IPS-18c (cell line): ENCODE measurements around the gene LONRF3.
"Not testable (repeated sequence)": the region's sequence is repeated elsewhere in the genome, so short reads cannot be mapped to it uniquely, and the experiment has no call there.

Source experiments
- H3K4me3 ChIP-seq: 2 replicates; pipeline ENCODE4 v1.7.0; 2013; ENCODE audit warnings: low read depth, mild to moderate bottlenecking, low read length, moderate library complexity; ENCODE audit not compliant: insufficient read depth
- H3K9me3 ChIP-seq: one replicate; pipeline ENCODE4 v1.6.1; 2013; ENCODE audit warnings: mild to moderate bottlenecking, low read length, moderate library complexity; ENCODE audit not compliant: control insufficient read depth, insufficient read depth

LONRF3 gene

DNA sequence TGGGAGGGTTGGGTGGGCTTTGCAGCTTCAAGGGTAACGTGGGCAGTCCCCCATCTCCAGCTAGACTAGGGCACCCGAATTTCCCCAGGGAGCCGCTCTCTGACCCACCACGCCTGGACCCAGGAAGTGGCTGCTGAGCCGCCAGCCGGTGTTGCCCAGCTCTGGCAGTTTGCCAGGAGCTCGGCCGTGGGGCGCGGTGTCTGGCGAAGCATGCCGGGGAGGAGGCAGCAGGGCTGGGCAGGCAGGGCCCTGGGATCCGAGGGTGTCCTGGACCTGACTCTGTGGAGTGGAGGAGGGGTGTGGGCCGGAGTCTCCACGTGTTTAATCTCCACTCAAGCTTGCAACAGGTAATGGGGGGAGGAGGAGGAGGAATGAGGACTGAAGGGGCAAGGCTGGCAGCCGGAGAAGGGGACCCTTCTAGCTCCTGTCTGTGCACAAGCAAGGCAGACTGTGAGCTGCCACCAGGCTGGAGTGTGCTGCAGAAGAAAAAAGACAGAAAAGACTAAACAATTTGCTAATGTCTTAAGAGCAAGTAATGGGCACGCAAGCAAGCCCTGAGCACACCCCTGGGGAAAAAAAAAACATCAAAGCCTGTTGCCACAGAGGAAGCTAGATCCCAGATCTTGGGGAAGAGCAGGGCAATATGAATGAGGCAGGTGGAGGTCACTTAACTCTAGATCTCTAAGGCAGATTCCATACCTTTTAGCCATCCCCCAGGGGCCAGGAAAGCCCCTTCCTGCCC is 2.4 kb downstream of the LONRF3 start:
- Histone ChIP-seq H3K4me3 (peak overlapping the region; percentile 38; the same call in 1 of the 2 replicates), H3K9me3 (peaks cover 4% of the 10 kb centered on the region)

DNA sequence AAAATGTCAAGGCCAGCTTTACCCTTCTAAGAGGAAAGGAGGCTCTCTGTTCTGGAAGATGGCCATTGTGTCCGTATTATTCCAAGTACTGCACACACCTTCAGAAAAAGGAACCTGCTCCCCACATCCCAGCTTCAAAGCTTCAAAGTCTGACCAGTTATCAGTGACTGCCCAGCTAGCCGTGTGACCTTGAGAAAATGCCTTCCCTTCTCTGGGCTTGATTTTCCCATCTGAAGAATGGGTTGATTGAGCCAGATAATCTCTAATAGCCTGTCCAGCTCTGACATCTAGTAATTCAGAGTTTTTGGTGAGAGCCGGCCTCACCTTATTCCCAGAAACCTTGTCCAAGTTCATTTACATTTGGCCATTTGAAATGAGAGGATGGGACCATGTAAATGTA is 3.0 kb downstream of the LONRF3 start:
- Histone ChIP-seq H3K9me3 (peaks cover 4% of the 10 kb centered on the region), H3K4me3 (no peak overlapping the region)

DNA sequence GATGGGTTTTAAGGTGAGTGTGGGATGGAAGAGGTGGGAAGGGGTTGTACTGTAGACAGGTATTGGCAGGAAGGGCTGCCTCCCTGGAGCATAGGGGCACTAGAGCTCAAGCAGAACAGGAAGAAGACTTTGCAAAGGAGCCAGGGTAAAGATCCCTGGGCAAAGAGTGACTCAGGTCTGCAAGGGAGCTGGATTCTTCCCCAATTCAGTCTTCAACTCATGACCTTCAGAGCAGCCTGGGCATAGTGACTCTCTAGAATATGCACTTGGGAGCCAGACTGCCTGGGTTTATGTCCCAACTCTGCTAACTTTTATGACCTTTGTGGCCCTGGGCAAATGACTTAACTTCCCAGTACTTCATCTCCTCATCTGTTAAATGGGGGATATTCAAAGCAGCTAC is 4.0 kb downstream of the LONRF3 start:
- peaks cover 4% of the 10 kb centered on the region for H3K9me3 ChIP-seq
- no peak overlapping the region for H3K4me3 ChIP-seq

DNA sequence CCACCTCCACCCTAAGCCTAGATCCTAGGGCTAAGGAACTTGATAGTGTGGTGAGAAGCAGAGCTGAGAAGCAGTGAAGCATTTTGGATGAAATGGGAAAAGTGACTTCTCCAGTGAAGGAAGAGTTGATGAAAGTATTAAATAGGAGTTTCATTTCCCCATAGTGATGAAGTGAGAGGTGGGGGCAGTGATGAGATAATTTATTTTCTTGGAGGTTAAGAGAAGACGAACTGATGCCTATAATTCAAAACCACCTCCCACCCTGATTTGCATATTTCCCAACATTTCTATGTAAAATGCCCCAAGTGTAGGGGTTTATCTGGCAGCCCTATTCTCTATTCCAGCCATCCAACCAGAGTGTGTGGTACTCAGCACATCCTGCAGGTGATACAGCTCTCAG is 6.3 kb downstream of the LONRF3 start:
- H3K4me3 ChIP-seq: no peak overlapping the region
- H3K9me3 ChIP-seq: peaks cover 8% of the 10 kb centered on the region

DNA sequence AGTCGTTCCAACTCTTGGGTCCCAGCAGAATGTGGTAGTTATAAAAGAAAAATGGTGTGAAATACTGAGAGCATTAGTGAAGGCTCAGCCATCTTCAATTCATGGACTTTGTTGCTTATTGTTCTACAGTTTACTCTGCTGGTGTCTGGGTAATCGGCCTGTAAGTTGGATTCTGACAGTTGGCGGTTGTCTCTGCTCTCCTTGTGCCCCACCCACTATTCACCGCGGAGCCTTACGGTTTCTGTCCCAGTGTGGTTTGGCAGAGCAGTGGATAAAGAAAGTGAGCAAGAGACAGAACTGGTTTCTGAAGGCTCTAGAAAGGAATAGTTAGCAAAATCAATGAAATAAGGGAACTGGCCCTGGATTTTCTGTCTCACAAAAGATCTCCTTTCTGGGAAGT is 9.1 kb downstream of the LONRF3 start:
- Histone ChIP-seq H3K9me3 (peaks cover 4% of the 10 kb centered on the region), H3K4me3 (no peak overlapping the region)

DNA sequence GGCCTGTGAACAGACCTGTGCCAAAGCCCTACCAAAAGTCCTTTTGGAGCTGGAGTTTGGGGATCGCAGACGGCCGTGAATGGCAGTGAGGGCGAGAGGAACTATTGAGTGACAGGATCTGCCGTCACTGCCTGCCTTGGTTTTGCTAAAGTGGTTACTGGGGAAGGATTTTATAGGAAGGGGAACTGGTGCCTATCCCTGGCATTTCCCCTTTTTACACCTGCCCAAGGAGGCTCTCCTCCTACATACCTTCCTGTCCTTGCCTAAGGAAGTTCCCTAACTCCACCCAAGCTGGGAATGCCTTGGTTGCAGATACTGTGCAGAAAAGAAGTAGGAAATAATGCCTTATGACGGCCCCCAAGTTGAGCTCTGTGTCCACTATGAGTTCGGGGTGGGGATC is 14.5 kb downstream of the LONRF3 start:
- no peak overlapping the region for H3K4me3 ChIP-seq

DNA sequence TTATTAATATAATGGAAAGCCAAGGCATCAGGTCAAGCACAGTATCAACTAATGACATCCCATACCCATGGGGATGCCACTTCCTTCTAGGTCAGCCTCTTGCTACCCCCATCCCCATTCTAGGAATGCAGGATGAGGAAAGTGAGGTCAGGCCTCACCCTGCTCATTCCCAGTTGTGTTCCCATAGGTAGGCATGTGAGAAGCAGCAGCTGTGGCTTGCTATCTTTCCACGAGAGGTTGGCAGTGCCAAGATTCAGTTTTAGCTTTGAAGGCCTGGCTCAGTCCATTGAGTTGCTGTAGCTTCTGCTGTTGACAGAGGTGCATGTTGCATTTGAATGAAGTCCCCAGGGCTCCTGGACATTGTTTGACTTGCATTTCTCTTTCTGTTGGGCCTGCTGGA is 15.5 kb downstream of the LONRF3 start:
- Histone ChIP-seq H3K4me3 (no peak overlapping the region; the same call in 1 of the 2 replicates), H3K9me3 (peaks cover 4% of the 10 kb centered on the region)

More for the DNA sequence above, 14.5 kb downstream of the LONRF3 start:
- H3K9me3 ChIP-seq: peaks cover 4% of the 10 kb centered on the region

DNA sequence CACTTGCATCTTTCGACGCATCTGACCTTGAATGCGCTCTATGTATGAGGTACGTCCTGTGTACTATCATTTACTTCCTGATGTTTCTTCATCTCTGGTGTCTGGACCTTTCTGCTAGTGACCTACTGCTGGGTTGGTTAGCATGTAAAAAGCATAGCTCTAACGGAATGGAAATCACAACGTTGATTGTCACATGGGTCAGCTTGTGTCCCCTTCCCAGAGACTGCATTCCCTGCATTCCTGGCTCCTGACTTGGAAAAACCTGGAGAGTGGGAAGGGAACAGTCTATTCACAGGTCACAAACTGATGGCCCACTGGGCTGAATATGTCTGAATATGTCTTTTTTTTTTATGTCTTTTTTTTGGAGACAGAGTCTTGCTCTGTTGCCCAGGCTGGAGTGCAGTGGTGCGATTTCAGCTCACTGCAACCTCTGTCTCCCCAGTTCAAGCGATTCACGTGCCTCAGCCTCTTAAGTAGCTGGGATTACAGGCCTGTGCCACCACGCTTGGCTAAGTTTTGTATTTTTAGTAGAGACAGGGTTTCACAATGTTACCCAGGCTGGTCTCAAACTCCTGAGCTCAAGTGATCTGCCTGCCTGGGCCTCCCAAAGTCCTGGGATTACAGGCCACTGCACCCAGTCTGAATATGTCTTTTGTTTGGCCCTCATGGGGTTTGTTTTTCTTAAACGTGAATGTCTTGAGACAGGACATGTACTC is 16.3 kb downstream of the LONRF3 start:
- Histone ChIP-seq H3K9me3 (peaks cover 2% of the 10 kb centered on the region), H3K4me3 (no peak overlapping the region)

DNA sequence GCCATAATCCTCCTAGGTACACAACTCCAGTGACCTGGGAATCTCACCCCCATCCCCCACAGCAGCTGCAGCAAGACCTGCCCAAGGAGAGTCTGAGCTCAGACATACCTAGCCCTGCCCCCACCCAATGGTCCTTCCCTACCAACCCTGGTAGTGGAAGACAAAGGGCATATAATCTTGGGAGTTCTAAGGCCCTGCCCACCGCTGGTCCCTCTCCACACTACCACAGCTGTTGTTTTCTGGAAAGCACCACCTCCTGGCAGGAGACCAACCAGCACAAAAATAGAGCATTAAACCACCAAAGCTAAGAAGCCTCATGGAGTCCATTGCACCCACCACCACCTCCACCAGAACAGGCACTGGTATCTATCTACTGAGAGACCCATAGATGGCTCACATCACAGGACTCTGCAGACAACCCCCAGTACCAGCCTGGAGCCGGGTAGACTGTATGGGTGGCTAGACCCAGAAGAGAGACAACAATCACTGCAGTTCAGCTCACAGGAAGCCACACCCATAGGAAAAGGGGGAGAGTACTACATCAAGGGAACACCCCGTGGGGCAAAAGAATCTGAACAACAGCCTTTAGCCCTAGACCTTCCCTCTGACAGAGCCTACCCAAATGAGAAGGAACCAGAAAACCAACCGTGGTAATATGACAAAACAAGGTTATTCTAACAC is 18.2 kb downstream of the LONRF3 start:
- not testable (repeated sequence) for H3K9me3 ChIP-seq

DNA sequence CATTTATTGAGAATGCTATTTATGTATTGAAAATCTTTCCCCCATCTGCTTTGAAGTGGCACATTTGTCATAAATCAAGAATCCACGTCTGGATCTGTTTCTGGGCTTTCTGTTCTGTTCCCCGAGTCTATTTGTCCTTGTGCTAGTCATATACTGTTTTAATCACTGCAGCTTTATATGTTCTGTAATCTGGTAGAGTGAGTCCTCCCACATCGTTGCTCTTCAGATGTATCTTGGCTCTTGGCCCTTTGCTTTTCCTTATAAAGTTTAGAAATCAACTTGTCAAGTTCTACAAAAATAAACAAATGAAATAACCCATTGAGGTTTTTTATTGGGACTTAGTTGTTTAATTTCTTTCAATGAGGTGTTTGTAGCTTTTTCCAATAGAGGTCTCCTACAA is 29.0 kb downstream of the LONRF3 start:
- Histone ChIP-seq H3K9me3 (peaks cover 5% of the 10 kb centered on the region), H3K4me3 (no peak overlapping the region)

More for the DNA sequence above, 18.2 kb downstream of the LONRF3 start:
- not testable (repeated sequence) for H3K4me3 ChIP-seq

DNA sequence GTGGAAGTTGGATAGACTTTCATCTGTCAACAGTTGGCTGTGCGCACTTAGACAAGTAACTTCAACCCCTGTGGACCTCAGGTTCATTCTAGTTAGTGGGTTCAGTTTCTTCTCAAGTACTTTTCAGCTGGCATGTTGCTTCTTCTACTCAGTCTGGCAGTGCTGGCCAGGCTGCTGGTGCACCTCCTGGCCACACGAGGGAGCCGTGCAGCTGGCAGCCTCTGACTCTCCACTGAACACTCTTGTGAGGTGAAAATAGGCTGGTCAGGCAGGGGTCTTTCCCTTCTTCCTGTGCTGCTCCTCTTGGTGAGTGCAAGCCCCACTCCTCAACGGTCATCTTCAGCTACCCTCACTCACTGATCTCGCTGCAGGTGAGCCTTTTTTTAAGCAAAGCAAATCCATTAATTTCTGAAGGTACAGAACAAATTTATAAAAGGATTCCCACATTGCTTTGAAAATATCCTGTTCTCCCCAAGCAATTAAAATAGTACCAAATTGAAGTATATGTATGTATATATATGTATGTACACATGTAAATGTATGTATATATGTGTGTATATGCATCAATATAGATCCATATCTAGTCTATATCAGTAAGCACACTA is 30.6 kb downstream of the LONRF3 start:
- Histone ChIP-seq H3K4me3 (no peak overlapping the region), H3K9me3 (peaks cover 8% of the 10 kb centered on the region)

DNA sequence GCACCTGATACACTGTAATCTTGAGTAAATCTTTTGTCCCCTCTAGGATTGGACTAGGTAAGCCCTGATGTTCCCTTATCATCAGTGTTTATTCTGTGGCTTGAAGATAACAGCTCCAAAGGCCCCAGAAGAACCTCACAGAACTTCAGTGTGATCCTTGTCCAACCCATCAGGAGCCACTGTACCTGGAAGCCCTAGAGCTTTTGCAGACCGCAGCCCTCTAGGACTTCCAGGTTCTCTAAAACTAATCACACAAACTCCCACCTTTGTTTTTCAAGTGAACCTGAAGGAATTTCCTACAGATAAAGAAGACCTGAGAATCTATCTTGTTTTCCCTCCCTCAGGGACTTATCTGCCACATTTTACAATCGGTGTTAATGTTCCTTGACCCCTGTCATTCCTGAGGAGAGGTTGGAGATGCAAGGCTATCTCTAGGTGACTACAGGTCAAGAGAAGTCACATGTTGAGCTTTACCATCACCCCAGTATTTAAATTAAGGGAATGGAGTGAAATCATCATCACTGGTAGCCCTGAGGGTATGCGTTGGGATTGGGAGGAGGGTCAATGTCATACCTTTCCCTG is 32.9 kb downstream of the LONRF3 start:
- Histone ChIP-seq H3K9me3 (peaks cover 2% of the 10 kb centered on the region), H3K4me3 (no peak overlapping the region)

DNA sequence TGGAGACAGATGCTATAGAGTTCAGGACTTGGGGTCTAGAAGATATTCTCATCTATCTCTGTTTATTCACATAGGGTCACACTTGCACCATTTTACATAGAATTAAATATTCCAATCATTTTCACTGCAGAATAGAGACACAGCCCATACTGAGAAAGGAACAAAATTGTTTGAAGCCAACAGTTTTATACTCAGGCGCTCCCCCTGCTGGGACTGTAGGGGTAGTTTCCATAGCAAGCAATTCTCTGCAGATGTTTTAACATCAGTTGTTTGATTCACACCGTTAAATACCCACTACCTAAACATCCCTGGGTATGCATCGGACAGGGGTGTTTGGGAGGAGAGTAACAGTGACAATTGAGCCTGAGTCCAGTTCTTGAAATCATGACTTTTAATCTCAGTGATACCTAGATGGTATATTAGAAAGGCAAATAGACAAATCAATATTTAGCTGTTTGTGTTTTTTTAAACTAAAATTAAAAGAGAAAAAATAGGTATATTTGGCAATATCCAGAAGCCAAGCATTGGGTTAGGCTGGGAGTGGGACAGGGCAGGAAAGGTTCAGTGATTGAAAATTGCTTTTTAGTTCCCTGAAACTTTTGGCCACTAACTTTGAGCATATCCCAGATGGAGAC is 33.8 kb downstream of the LONRF3 start:
- Histone ChIP-seq H3K4me3 (no peak overlapping the region), H3K9me3 (peaks cover 8% of the 10 kb centered on the region)

DNA sequence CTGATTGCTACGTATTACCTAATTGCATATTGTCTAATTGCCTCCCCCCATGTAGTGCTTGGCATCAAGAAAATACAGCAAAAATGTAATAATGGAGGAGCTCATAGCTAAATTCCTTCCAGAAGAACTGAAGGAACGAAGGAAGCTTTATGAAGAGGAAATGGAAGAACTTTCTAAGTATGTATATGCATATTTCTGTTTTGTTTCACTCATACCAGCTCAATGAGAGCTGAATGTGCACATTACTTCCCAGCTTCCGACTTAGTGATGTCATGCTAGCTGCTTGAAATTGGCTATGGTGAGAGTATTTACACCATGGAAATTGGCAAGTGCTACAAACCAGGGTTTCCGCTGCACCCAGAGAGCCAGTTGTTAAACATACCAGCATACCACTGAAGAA is 34.7 kb downstream of the LONRF3 start:
- H3K4me3 ChIP-seq: no peak overlapping the region
- peaks cover 8% of the 10 kb centered on the region for H3K9me3 ChIP-seq

DNA sequence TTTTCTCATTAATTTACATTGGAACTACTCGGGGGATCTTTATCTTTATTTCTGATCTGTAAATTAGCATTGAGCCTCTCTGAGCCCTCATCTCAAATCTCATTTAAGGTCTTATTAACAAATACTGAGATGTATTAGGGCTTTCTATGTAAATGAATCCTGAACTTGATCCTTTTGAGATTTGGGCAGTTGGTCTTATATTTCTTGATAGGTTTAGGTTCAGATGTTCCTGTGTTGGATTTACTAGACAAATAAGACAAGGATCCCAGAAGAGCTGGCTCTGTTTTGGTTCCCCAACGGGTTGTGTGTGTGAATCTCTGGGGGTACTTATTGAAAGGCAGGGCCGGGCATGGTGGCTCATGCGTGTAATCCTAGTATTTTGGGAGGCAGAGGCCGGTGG is 36.1 kb downstream of the LONRF3 start:
- H3K9me3 ChIP-seq: peaks cover 11% of the 10 kb centered on the region
- no peak overlapping the region for H3K4me3 ChIP-seq

DNA sequence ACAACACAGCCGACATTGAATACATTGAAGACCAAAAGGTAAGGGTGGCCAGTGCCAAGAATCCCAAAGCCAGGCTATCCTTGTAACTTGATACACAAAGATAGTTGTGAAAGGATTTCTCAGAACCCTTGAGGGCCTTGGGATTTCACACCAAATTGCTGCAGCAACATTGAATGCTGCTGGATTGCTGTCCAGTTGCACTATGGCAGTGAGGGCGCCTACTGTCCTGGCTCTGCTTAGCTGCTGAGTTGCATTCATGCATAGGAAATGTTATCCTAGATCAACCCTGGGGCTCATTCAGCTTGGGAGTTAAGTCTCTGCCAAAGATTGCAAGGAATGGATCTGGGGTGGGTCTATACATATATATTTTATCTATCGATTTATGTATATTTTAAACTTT is 38.7 kb downstream of the LONRF3 start:
- Histone ChIP-seq H3K9me3 (peaks cover 14% of the 10 kb centered on the region), H3K4me3 (no peak overlapping the region)
